GM12874 (cell line): ENCODE measurements around the gene ADAP1.

ENCODE experiments used
- CTCF ChIP-seq: IDR thresholded peaks from 2 replicates; pipeline ENCODE4 v1.5.1; 2011; ENCODE audit warnings: low read depth, mild to moderate bottlenecking, control low read depth, low read length, moderate library complexity; ENCODE audit not compliant: insufficient read depth

ADAP1 gene

DNA sequence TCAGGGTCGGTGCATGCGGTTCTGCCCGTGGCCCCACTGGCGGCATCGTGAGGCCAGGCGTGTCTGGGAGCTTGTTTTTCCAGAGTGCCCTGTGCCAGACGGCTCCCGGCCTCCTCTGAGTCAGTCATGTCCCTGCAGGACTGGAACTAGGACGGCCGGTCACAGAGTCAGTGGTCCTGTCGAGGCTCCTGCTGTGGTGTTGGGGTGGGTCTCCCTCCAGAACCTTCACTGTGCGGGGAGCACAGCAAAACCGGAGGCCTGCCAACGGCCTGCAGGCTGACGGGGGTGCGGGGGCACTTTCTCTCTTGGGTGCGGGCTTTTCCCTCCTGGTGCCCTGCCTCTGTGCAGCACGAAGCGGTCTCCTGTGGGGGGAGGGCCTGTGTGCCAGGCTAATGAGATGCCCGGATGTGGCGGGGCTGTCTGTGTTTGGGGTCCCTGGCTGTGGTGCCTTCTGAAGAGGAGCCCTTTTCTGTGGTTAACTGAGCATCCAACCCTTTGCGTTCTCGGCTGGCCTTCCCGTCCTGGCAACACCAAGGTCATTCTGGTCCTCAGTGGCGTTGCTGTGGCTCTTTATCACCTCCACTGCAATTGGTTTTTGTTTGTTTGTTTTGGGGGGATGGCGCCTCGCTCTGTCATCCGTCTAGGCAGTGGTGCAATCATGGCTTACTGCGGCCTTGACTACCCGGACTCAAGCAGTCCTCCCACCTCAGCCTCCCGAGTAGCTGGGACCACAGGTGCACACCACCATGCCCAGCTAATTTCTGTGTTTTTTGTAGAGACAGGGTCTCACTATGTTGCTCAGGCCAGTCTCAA is 70.1 kb downstream of the ADAP1 start:
- TF ChIP-seq CTCF: no peak

DNA sequence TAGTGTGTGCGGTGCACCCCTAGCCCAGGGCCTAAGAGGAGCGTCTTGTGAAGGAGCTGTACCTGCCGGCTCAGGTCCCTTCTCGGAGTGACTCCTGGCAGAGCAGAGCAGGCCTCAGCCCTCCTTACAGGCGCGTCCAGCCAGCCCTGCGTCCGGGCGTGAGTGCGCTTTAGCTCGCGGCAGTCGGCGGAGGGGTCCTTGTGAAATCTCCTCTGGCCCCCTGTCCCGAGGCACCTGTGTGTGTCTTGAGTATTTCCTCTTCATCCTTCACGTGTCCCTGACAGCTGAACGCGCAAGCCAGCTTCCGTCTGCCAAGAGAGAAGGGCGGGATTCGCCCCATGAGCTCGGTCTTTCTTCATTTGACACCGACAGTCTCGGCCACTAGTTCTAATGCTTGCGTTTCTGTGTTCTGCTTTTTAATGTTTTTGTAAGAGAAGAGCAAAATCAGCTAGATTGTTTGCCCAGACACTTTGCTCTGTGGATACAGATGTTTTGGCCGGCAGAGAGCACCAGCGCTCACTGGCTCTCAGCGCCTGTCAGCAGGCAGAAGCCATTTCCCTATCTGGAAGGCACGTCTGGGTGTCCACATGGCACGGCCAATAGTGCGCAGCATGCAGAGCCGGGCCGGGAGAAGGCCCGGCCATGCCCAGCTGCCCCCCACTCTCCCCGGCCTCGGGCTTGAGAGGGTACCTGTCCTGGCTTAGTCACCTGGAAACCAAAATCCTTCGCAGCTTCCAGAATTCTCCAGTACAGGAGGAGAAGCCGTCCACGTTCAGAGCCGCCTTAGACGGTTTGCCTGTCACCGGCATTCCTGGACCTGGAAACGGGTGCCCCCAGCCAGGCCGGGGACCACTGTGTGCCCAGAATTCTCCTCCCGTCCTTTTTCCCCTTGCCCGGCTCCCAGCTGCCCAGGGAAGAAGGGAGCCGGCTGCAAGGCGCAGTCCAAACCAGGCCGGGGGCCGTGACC is 71.1 kb downstream of the ADAP1 start:
- no peak for TF ChIP-seq CTCF

GRCh38 chr7:882336-883035 is 72.0 kb downstream of the ADAP1 start:
- no peak for TF ChIP-seq CTCF

- no peak for TF ChIP-seq CTCF
Measured at GRCh38 chr7:881441-882234, 72.8 kb downstream of the ADAP1 start.

GRCh38 chr7:880450-880849 is 74.0 kb downstream of the ADAP1 start:
- no peak for TF ChIP-seq CTCF

DNA sequence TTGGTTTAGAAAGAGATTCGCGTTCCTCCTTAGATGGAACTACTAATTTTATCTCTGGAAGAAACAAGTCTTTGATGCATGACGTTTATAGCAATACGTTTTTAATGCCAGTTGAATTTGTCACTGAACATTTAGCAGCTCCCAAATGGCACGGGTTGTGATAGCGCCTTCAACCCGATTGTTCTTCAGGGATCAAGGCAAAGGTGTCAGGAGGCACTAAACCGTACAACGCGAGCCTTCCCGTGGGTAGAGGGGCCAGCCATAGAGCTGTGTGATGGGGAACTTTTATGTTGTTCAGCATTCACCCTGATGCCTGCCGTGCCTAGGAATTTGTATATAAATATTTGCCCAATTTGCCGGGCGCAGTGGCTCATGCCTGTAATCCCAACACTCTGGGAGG is 74.8 kb downstream of the ADAP1 start:
- TF ChIP-seq CTCF: no peak

- TF ChIP-seq CTCF: no peak
Measured at GRCh38 chr7:879093-879492, 75.4 kb downstream of the ADAP1 start.
